ENCODE data around the gene PKHD1.

Gene PKHD1

GRCh38 chr6:52045033-52045432 is 42.4 kb downstream of the PKHD1 start:
- no peak for DNase-seq

GRCh38 chr6:52042141-52042885 is 45.1 kb downstream of the PKHD1 start:
- DNase-seq, result no peak

- no peak for DNase-seq
Measured at GRCh38 chr6:52041134-52041533, 46.3 kb downstream of the PKHD1 start.

DNA sequence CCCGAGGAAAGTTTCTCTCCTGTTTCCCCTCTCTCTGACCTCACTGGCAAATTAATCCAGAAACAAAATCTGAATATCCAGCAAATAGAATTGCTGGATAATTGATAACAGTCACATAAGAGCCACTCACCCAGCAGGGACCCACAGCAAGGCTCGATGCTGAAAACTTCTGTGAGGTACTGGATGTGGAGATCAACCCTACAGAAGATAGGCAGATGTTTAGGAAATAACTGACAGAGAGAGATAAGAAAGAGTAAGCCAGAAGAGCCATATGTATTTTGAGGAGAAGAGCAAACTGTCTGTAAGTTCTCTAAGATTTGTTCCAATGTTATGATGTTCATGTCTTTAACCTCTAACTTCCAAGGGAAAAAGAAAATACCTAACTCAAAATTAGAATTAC is 59.7 kb downstream of the PKHD1 start:
- DNase-seq, result no peak

- DNase-seq, result no peak
Measured at GRCh38 chr6:52024451-52025068, 62.9 kb downstream of the PKHD1 start.

- no peak for DNase-seq
Measured at GRCh38 chr6:52022675-52023074, 64.7 kb downstream of the PKHD1 start.

- no peak for DNase-seq
Measured at GRCh38 chr6:52020945-52021570, 66.4 kb downstream of the PKHD1 start.

GRCh38 chr6:52019881-52020280 is 67.5 kb downstream of the PKHD1 start:
- DNase-seq, result no peak

GRCh38 chr6:52019092-52019491 is 68.3 kb downstream of the PKHD1 start:
- peak; percentile 41 for DNase-seq

DNA sequence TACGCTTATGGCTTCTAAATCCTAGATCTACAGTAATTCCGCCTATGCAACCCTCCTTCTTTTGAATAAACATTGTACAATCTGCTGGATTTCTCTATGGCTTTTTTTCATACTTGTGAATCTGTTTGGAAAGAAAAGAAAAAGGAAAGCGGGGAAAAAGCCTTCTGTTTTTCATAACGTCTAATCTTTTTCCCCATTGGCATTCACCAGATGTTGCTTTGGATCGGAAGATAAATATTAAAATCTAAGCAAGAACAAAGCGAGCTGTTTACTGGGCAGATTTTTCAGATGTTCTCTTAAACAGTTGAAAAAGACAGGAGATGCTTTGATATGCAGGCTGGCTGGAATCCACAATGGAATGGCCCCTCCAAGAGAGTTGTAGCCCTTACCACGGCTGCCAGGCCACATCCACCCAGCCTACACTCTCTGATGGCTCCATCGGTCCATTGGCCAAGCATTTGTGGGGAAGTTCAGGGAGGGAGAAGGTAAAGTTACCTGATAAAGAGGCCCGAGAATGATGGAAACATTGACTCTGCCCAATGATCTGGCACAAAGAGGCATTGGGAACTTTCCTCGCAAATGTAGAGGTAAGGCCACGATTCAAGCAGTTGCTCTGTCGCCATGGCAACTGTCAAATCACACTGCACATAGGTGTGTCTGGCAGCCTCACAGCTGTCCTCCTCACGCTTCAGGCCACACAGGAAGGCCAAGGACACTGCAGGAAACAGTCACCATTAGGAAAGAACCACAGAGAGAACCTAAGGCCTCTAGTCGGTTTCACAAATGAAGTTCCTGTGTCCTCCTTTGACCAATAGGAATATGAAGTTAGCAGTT is 70.3 kb downstream of the PKHD1 start:
- DNase-seq, result no peak

DNA sequence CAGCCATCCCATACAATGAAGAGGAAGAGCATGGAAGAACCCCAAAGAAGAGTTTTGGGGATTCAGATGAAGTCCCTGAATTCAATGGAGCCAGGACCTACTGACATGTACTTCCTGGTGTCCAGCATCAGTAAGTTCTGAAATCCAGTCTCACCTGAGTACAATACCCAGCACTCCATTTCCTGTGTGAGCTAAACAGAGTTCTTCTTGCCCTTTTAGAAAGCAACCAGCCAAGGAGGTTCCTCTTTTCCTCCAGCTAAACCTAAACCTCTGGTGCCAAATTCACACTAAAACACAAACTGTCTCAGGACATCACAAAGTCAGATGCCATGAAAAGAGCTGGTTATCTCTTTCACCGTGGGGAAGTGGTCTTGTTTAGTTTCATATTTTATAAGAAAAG is 71.5 kb downstream of the PKHD1 start:
- no peak for DNase-seq

DNA sequence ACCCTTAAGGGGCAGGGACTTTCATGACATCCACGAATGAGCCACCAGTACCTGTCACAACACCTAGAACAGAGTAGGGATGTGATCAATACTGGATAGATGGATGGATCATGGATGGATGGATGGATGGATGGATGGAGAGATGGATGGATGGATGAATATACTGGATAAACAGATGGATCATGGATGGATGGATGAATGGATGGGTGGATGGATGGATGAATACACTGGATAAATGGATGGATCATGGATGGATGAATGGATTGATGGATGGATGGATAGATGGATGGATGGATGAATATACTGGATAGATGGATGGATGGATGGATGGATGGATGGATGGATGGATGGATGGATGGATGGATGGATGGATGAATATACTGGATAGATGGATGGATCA is 73.0 kb downstream of the PKHD1 start:
- no peak for DNase-seq

DNA sequence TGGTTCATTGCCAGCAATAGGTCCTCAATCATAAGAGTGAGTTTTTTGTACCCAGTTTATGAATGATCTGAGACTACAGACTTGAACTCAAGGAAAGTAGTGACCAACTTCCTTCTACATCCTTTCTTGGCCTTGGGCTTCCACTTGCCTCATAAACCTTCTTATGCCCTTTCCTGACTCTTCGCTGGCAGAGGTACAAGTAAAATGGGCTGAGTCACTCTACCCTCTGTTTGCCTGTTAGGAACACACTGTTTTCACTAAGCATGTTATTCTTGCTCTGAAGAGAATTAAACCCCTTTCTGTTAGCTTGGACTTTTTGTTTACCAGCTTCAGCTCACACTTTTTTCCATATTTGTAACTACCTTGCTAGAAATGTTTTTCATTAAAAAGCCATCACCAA is 74.4 kb downstream of the PKHD1 start:
- DNase-seq, result no peak

DNA sequence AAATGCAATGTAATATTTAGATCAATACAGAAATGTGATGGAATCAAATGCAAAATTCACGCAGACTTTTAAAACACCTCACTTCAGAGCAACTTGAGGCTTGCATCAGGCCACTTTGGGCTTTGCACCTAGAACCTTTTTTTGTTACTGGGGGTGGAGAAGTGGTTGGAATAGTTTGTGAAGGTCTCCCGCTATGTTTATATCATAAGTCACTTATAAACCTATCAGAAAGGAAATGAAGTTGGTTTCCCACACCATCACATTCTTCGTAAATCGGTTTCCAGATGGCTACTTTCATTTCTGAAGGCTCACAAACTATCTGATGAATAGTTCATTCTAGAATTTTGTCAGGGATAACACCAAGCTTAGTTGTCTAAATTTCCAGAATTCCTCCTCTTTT is 74.8 kb downstream of the PKHD1 start:
- DNase-seq, result no peak

GRCh38 chr6:52010806-52011205 is 76.6 kb downstream of the PKHD1 start:
- DNase-seq, result no peak

- no peak for DNase-seq
Measured at GRCh38 chr6:52010145-52010544, 77.3 kb downstream of the PKHD1 start.

GRCh38 chr6:52009466-52010140 is 77.8 kb downstream of the PKHD1 start:
- DNase-seq, result no peak

- no peak for DNase-seq
Measured at GRCh38 chr6:52000064-52000463, 87.3 kb downstream of the PKHD1 start.

DNA sequence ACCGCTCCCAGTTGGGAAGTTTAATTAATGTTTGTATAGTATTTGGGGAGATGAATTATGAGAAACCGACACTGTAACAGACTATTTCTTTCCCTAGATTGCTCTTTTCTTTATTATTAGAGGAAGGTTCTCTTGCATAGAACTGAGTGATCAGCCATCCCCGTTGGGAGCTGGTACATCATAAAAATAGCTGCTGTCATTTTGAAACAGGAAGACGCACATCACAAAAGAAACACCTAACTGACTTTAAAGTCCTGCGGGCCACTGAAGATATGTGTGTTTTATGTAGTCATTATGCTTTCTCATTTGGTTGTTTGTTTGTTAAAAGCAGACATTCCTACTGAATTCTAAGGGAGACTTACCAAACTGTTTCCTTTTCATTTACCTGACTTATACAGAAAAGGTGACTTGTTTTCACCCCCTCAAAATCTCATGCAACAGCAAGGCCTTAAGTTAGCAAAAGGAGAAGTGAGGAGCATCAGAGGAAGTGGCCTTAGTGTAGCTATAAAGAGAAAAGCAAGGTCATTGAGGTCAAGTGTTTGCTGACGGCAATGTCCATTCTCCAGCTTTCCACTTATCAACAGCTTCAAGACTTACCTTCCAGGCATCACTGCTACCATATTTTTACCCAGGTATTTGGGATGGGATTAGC is 91.0 kb downstream of the PKHD1 start:
- DNase-seq, result no peak

DNA sequence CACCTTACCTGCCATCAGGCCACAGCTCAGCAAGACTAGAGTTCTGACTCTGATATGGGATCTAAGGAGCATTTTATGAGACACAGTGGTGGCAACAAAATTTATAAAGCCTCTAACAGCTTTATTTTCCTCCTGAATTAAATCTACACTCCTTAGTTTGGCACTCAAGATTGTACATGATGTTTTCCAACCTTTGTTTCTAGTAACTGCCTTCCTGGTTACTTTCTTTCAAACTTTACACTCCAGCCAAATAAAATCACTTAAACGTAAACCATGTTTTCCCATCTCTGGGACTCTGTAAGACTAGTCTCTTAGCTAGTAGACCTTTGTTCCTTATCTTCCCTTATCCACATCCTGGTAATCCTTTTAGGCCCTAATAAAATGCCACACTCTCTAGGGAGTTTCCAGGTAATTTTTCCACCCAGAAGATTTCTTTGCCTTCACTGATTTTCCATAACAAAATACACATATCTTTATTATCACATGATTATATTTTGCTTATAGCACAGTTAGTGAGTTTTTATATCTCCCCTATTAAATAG is 92.1 kb downstream of the PKHD1 start:
- no peak for DNase-seq

DNA sequence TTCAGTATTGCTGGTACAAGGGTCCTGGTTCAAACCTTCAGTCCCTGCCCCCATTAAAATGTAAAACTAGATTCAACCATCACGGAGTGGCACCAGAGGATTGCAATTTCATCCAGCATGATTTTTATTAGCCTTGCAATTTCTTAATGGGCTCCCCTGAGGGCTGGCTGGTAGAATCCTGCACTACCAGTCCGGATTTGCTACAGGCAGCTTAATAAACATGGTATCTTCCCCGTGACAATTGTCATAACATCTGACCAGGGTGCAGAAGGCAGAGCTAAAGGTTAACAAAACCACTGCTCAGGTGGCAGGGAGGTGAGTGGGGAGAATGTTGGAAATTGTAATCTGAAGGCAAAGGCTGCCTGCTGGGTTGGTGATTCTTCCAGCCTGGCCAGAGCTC is 94.5 kb downstream of the PKHD1 start:
- DNase-seq, result no peak

DNA sequence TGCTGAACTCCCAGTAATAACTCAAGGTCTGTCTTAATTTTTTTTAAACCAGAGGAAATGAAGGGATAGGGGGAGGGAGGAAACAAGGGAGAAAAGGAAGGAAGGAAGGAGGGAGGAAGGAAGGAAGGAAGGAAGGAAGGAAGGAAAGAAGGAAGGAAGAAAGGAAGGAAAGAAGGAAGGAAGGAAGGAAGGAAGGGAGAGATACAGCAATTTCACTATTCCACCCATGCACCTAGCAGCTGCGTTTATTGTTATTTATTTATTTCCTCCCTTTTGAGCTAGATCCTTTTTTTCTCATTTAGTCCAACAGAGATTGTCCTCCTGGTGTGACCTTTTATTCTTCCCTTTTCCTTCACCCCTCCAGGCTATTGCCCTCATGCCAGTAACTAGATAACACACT is 97.6 kb downstream of the PKHD1 start:
- DNase-seq, result no peak

Data from NCI-H2107 (cell line).